H9 (cell line): Measurements from ENCODE around the gene RNF175. TPM values are rescaled to one million over a fixed set of nuclear protein-coding genes. Genes with fewer than 3 reads are reported as not detected.

Source experiments
- DNase-seq: peaks from one replicate; pipeline ENCODE4 v3.0.0-alpha.2; 2017
- H2AFZ ChIP-seq: one replicate; pipeline ENCODE4 v1.6.1; 2013; ENCODE audit warnings: mild to moderate bottlenecking, low read length, control low read depth, moderate library complexity
- H2AK5ac ChIP-seq: 2 replicates; pipeline ENCODE4 v1.6.1; 2013; ENCODE audit warnings: low read length, control low read depth, mixed read lengths; ENCODE audit not compliant: insufficient read length
- H2BK120ac ChIP-seq: one replicate; pipeline ENCODE4 v1.6.1; 2013; ENCODE audit warnings: low read depth, mild to moderate bottlenecking, low read length, control low read depth, inconsistent platforms; ENCODE audit not compliant: poor library complexity, severe bottlenecking
- H2BK12ac ChIP-seq: 2 replicates; pipeline ENCODE4 v1.6.1; 2013; ENCODE audit warnings: low read length, control low read depth, mixed read lengths, low read depth; ENCODE audit not compliant: insufficient read length
- H2BK15ac ChIP-seq: 2 replicates; pipeline ENCODE4 v1.6.1; 2013; ENCODE audit warnings: low read depth, low read length, control low read depth
- H2BK20ac ChIP-seq: one replicate; pipeline ENCODE4 v1.6.1; 2013; ENCODE audit warnings: low read depth, mild to moderate bottlenecking, low read length, control low read depth, inconsistent platforms; ENCODE audit not compliant: poor library complexity, severe bottlenecking
- H2BK5ac ChIP-seq: 2 replicates; pipeline ENCODE4 v1.6.1; 2013; ENCODE audit warnings: low read length, control low read depth, mixed read lengths; ENCODE audit not compliant: insufficient read length
- H3K14ac ChIP-seq: 2 replicates; pipeline ENCODE4 v1.6.1; 2013; ENCODE audit warnings: low read length, control low read depth; ENCODE audit not compliant: insufficient read depth
- H3K18ac ChIP-seq: 2 replicates; pipeline ENCODE4 v1.6.1; 2013; ENCODE audit warnings: low read depth, mild to moderate bottlenecking, mixed read lengths, low read length, control low read depth; ENCODE audit not compliant: insufficient read length
- H3K23ac ChIP-seq: 2 replicates; pipeline ENCODE4 v1.6.1; 2013; ENCODE audit warnings: low read length, control low read depth, mixed read lengths, low read depth; ENCODE audit not compliant: insufficient read length
- H3K23me2 ChIP-seq: 2 replicates; pipeline ENCODE4 v1.6.1; 2013; ENCODE audit warnings: low read depth, mild to moderate bottlenecking, mixed read lengths, low read length, control low read depth; ENCODE audit not compliant: insufficient read length, poor library complexity, severe bottlenecking
- H3K27ac ChIP-seq: 2 replicates; pipeline ENCODE4 v1.5.1; 2013; ENCODE audit warnings: low read length, control low read depth, mixed read lengths, low read depth; ENCODE audit not compliant: insufficient read length
- H3K27me3 ChIP-seq: 2 replicates; pipeline ENCODE4 v1.6.1; 2013; ENCODE audit warnings: low read length, control low read depth, inconsistent platforms; ENCODE audit not compliant: insufficient read depth
- H3K4ac ChIP-seq: 2 replicates; pipeline ENCODE4 v1.6.1; 2013; ENCODE audit warnings: low read depth, mild to moderate bottlenecking, control low read depth, inconsistent platforms, low read length, moderate library complexity
- H3K4me1 ChIP-seq: 2 replicates; pipeline ENCODE4 v1.6.1; 2013; ENCODE audit warnings: low read length, control low read depth, inconsistent platforms; ENCODE audit not compliant: insufficient read depth
- H3K4me2 ChIP-seq: 2 replicates; pipeline ENCODE4 v1.6.1; 2013; ENCODE audit warnings: low read length, control low read depth, mixed read lengths; ENCODE audit not compliant: insufficient read length, insufficient read depth
- H3K56ac ChIP-seq: 2 replicates; pipeline ENCODE4 v1.6.1; 2013; ENCODE audit warnings: low read depth, mild to moderate bottlenecking, mixed read lengths, low read length, control low read depth; ENCODE audit not compliant: insufficient read length
- H3K79me1 ChIP-seq: 2 replicates; pipeline ENCODE4 v1.6.1; 2013; ENCODE audit warnings: low read depth, mild to moderate bottlenecking, moderate library complexity, low read length, control low read depth, inconsistent platforms; ENCODE audit not compliant: insufficient read depth, poor library complexity, severe bottlenecking
- H3K79me2 ChIP-seq: 2 replicates; pipeline ENCODE4 v1.6.1; 2013; ENCODE audit warnings: low read length, control low read depth, inconsistent platforms; ENCODE audit not compliant: insufficient read depth
- H3K9ac ChIP-seq: 2 replicates; pipeline ENCODE4 v1.6.1; 2013; ENCODE audit warnings: low read length, control low read depth, mixed read lengths; ENCODE audit not compliant: insufficient read length; ENCODE audit errors: extremely low read depth
- H3K9me3 ChIP-seq: one replicate; pipeline ENCODE4 v1.6.1; 2013; ENCODE audit warnings: low read depth, low read length, inconsistent platforms; ENCODE audit not compliant: control insufficient read depth
- H3T11ph ChIP-seq: one replicate; pipeline ENCODE4 v1.6.1; 2013; ENCODE audit warnings: mild to moderate bottlenecking, low read length, control low read depth, inconsistent platforms
- H4K20me1 ChIP-seq: one replicate; pipeline ENCODE4 v1.6.1; 2013; ENCODE audit not compliant: control insufficient read depth, insufficient read length, insufficient read depth
- H4K5ac ChIP-seq: 2 replicates; pipeline ENCODE4 v1.6.1; 2013; ENCODE audit warnings: low read depth, mild to moderate bottlenecking, mixed read lengths, low read length, control low read depth; ENCODE audit not compliant: insufficient read length
- H4K8ac ChIP-seq: replicated peaks from 2 replicates; pipeline ENCODE4 v1.6.1; 2013; ENCODE audit warnings: low read length, control low read depth, mixed read lengths, low read depth; ENCODE audit not compliant: insufficient read length
- H4K91ac ChIP-seq: 2 replicates; pipeline ENCODE4 v1.6.1; 2013; ENCODE audit warnings: low read depth, mild to moderate bottlenecking, moderate library complexity, mixed read lengths, low read length, control low read depth; ENCODE audit not compliant: insufficient read length
- H3K27ac Mint-ChIP-seq, 3 experiments: 2 replicates in 2 of 3; 3 replicates in 1 of 3; pipeline ENCODE4 v1.8.0; 2020 to 2021; ENCODE audit warnings: mixed read lengths in 3 of 3, mild to moderate bottlenecking in 1 of 3, moderate library complexity in 1 of 3
- H3K27me3 Mint-ChIP-seq: 2 replicates; pipeline ENCODE4 v1.8.0; 2021; ENCODE audit warnings: low read depth, mild to moderate bottlenecking, moderate library complexity, mixed read lengths
- H3K36me3 Mint-ChIP-seq, 3 experiments: 2 replicates in 2 of 3; 3 replicates in 1 of 3; pipeline ENCODE4 v1.8.0; 2020 to 2021; ENCODE audit warnings: low read depth in 3 of 3, mixed read lengths in 3 of 3; ENCODE audit not compliant: insufficient read depth in 1 of 3
- H3K4me1 Mint-ChIP-seq, 2 experiments: 2 replicates each; pipeline ENCODE4 v1.8.0; 2020; ENCODE audit warnings: mixed read lengths in 2 of 2
- H3K4me3 Mint-ChIP-seq, 2 experiments: 2 replicates in 1 of 2; 3 replicates in 1 of 2; pipeline ENCODE4 v1.8.0; 2020 to 2021; ENCODE audit warnings: mild to moderate bottlenecking in 2 of 2, mixed read lengths in 2 of 2, moderate library complexity in 1 of 2
- H3K9me3 Mint-ChIP-seq, 2 experiments: 2 replicates in 1 of 2; 3 replicates in 1 of 2; pipeline ENCODE4 v1.8.0; 2020; ENCODE audit warnings: mild to moderate bottlenecking in 2 of 2, mixed read lengths in 2 of 2, moderate library complexity in 1 of 2
- CTCF ChIP-seq: fragments of 200-600 bp; sonication (generic); conservative IDR thresholded peaks from 3 replicates; pipeline ENCODE4 v1.8.0; 2021; ENCODE audit warnings: antibody characterized with exemption, mild to moderate bottlenecking
- total RNA-seq: library from RNA; stranded (reverse); gene quantifications from 2 replicates; pipeline ENCODE4 v1.2.1, GENCODE V29; 2021

RNF175 gene
- total RNA-seq, 1 experiment from 2014 or later, result 4.3 TPM

- H4K20me1 ChIP-seq, result no peaks in the 10 kb centered on the region
- H4K8ac ChIP-seq, result no peak overlapping the region
- H2BK15ac ChIP-seq, result no peak overlapping the region
- no peaks in the 10 kb centered on the region for H3K23me2 ChIP-seq
- H3K23ac ChIP-seq, result no peak overlapping the region
- DNase-seq, result no peak
- H3K79me2 ChIP-seq, result no peaks in the 10 kb centered on the region
- H2AFZ ChIP-seq, result no peak overlapping the region
- H2BK120ac ChIP-seq, result no peak overlapping the region
- no peak overlapping the region for H2AK5ac ChIP-seq
- H2BK20ac ChIP-seq, result no peak overlapping the region
- H3K79me1 ChIP-seq, result no peaks in the 10 kb centered on the region
- H3K14ac ChIP-seq, result no peak overlapping the region
- H3K4me1 ChIP-seq, result no peaks in the 10 kb centered on the region
- no peak overlapping the region for H4K91ac ChIP-seq
- no peak overlapping the region for H3T11ph ChIP-seq
- H3K4me3 Mint-ChIP-seq, result no peak overlapping the region
- no peak overlapping the region for H3K56ac ChIP-seq
- H3K27ac Mint-ChIP-seq, result no peak overlapping the region
- H3K9me3 ChIP-seq, result no peaks in the 10 kb centered on the region
- H2BK12ac ChIP-seq, result no peak overlapping the region
- no peak overlapping the region for H3K4ac ChIP-seq
- H3K4me2 ChIP-seq, result no peak overlapping the region
- no peaks in the 10 kb centered on the region for H3K27me3 ChIP-seq
- no peak overlapping the region for H2BK5ac ChIP-seq
- no peaks in the 10 kb centered on the region for H3K27me3 Mint-ChIP-seq
- H3K27ac ChIP-seq, result no peak overlapping the region
- H3K4me1 Mint-ChIP-seq, result peaks cover 8 to 9% of the 10 kb centered on the region in 2 experiments
- no peak for TF ChIP-seq CTCF
- H3K9ac ChIP-seq, result no peak overlapping the region
- H4K5ac ChIP-seq, result no peak overlapping the region
- peaks cover 3 to 20% (median 4%) of the 10 kb centered on the region in 3 experiments; a peak in 4 of 7 replicates for H3K36me3 Mint-ChIP-seq
- H3K18ac ChIP-seq, result no peak overlapping the region
- peaks cover 14 to 15% of the 10 kb centered on the region in 2 experiments; a peak in 4 of 5 replicates for H3K9me3 Mint-ChIP-seq
These were observed 11.2 kb upstream of the RNF175 start for GRCh38 chr4:153771046-153771445.
